Cardiac fibroblast (primary cell): Measurements from ENCODE around the gene MACROD2.

ENCODE experiments used
- DNase-seq, 2 donors: peaks; one replicate each; pipeline versions ENCODE4 v3.0.0 to v3.0.0-alpha.2; 2010; ENCODE audit warnings: low read depth in 2 of 2
- H3K4me3 ChIP-seq, 2 donors: replicated peaks in 1 of 2; 1 replicate in 1 of 2; 2 replicates in 1 of 2; pipeline ENCODE4 v1.5.1; 2011; ENCODE audit warnings: low read depth in 2 of 2, low read length in 2 of 2, mild to moderate bottlenecking in 2 of 2, moderate library complexity in 1 of 2
- CTCF ChIP-seq: IDR thresholded peaks from one replicate; pipeline ENCODE4 v1.5.1; 2011; ENCODE audit warnings: low read depth, mild to moderate bottlenecking, low read length, inconsistent platforms

MACROD2 gene

GRCh38 chr20:15068486-15068885 is 1073.2 kb downstream of the MACROD2 start:
- no peak overlapping the region for H3K4me3 ChIP-seq
- DNase-seq = no peak
- no peak for TF ChIP-seq CTCF

- TF ChIP-seq CTCF = no peak
- H3K4me3 ChIP-seq = no peak overlapping the region
- DNase-seq = no peak
Observed at GRCh38 chr20:15069355-15069754, 1074.0 kb downstream of the MACROD2 start.

GRCh38 chr20:15071085-15071808 is 1075.9 kb downstream of the MACROD2 start:
- no peak overlapping the region for H3K4me3 ChIP-seq
- no peak for DNase-seq
- no peak for TF ChIP-seq CTCF

- no peak for TF ChIP-seq CTCF
- no peak overlapping the region for H3K4me3 ChIP-seq
- no peak for DNase-seq
Observed at GRCh38 chr20:15072316-15072715, 1077.0 kb downstream of the MACROD2 start.

GRCh38 chr20:15075586-15075985 is 1080.3 kb downstream of the MACROD2 start:
- TF ChIP-seq CTCF = no peak
- H3K4me3 ChIP-seq = no peak overlapping the region
- no peak for DNase-seq

GRCh38 chr20:15076785-15077184 is 1081.5 kb downstream of the MACROD2 start:
- DNase-seq = no peak
- no peak for TF ChIP-seq CTCF
- H3K4me3 ChIP-seq = no peak overlapping the region
